ENCODE measurements around the gene PPP1R10. TPM values are rescaled to one million over a fixed set of nuclear protein-coding genes. Genes with fewer than 3 reads are reported as not detected.
A peak's percentile ranks its signal among the peaks of the same experiment; 100 is the strongest.
"Not testable (repeated sequence)": the region's sequence is repeated elsewhere in the genome, so short reads cannot be mapped to it uniquely, and the experiment has no call there.

The PPP1R10 gene
- polyA plus RNA-seq (ENCODE audit: insufficient read length) = 37.0 TPM

- peak; percentile 100 for DNase-seq
Measured at GRCh38 chr6:30616811-30617564, at the start of gene PPP1R10. Gene PPP1R10, minus strand, starts transcription at chr6:30617243. Its CDS starts 7,299 bp downstream, at chr6:30609944.

- DNase-seq = not testable (repeated sequence)
Measured at GRCh38 chr6:30666300-30666699, 49.3 kb upstream of the PPP1R10 start.

DNA sequence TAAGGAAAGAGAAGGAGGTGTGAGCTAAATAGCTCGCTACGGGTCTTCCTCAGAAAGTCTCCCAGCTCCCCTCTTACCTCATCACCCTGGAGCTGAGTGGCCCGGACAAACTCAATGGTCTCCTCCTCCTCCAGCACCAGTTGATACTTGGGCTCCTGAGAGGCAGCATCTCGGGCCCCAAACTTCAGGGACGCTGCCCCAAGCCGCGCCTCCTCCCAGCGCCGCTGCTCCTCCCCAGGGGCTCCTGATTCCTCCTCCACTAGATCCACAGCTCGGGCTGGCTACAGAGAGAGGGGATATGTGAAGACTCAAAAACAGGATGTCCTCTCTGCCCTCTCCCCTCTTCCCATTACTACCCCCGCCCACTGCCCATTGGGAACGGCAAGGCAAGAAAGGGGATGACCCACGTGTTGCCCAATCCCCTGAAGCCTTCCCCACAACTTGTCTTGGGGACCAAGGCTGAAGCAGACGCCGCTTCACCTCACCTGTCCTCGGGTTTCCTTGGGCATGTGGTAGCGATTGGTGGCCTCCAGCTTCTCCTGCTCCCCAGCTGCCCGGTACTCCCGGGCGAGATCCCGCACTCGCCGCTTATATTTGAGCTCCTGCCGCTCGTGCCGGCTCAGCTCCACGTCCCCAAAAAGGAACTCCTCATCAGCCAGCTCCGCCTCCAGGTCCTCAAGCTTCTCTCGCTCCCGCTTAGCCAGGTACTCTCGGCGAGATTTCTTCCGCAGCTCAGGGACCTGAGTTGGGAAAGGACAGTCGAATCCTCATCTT lies 48.1 kb upstream of the PPP1R10 start:
- DNase-seq = no peak

GRCh38 chr6:30657922-30658321 lies 40.9 kb upstream of the PPP1R10 start:
- DNase-seq = not testable (repeated sequence)

GRCh38 chr6:30657454-30657853 lies 40.4 kb upstream of the PPP1R10 start:
- DNase-seq = no peak

- DNase-seq = no peak
Measured at GRCh38 chr6:30656513-30656912, 39.5 kb upstream of the PPP1R10 start.

DNA sequence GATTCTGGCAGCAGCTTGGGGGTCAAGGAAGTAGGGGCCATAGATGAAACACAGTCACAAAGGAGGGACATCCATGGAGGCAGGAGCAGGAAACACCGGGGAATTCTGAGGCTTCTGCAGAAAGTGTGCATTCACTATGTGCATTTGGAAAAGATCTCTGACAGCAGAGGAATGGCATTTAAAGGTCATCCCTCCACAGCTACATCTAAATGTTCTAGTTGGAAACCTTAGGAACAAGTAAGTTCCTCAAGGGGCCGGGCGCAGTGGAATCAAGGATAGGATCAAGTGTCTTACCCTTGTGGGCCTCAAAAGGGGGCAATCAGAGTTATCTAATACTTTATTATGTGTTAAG lies 38.7 kb upstream of the PPP1R10 start:
- no peak for DNase-seq

DNA sequence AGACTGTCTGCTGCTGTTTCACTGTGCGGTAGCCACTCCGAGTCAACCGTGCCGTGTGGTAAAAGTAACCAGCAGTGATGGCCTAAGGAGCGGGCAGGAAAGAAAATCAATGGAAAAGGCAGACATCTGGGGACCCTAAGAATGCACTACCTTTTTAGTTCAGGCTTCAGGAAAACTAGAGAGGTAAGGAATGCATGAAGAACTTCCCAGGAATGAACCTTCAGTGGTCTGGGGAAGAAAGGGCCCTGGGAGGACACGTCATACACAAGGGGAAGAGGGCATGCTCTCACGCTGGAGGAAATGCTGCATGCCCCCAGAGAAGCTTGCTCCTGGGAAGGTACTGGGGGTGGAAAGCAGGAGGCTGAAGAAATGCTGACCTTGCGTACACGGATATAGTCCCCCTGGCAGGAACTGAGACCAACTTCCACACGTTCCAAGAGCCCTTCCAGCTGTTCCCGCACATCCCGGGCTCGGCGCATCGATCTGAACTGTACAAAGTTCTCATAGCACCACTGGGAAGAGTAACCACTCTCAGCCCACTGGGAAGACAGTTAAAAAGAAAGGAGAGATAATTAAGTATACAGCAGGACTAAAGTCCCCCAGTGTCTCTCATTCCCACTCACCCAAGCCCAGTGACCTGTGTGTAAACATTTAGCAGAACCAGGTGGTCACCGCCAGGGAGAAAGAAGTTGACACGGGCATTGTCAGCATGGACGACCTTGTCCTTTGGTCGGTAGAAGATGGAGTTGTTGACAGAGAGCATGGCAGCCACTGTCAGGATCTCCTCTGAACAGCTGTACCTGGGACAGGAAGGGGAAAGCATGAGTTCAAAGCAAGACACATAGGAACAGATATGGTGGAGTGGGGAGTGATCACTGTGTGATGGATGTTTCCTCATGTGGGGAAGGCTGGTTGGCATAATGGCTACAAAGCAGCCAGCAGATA lies 38.0 kb upstream of the PPP1R10 start:
- no peak for DNase-seq

- no peak for DNase-seq
Measured at GRCh38 chr6:30651143-30651542, 34.1 kb upstream of the PPP1R10 start.

DNA sequence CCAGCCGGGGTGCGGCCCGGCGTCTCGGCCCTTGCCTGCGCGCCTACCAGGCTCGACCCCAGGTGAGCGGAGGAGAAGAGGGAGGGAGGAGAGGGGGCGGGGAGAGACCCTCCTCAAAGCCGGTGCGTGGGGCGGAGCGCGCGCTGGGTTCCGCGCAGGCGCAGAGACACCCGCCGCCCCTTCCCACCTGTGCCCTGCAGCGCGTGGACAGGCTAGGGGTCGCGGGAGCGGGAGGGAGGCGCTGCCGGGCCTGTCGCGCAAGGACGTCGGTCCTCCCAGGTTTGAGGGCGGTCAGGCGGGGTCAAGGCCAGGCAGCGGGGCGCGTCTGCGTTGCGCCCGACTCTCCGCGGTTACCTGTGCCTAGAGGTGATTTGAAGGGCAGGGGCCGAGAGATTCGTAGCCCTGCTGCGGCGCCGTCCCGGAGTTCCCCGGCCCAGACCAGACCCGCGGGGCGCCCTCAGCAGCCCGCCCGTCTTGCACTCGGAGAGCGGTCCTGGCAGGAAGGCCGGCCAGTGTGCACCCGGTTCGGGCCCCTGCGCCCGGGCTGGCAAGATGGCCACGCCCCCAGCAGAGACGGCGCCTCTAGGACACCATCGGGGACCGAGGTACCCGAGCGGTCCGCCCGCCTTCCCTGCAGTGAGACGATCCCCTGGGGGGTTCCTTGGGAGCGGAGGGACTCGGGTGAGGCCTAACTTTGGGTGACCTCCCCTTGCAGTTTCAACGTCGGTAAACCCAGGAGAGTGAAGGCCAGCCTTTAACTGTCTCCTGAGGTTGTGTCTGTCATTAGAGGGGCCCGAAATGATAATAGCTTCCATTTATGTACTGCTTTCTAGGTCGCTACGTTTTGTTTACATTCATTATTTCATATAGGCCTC lies 30.4 kb upstream of the PPP1R10 start:
- peak; percentile 64 for DNase-seq

- peak; percentile 92 for DNase-seq
Measured at GRCh38 chr6:30646450-30647241, 29.6 kb upstream of the PPP1R10 start, which contains the start of gene C6orf136. Gene C6orf136, plus strand, starts transcription at chr6:30647133. Its CDS starts 99 bp downstream, at chr6:30647232.

DNA sequence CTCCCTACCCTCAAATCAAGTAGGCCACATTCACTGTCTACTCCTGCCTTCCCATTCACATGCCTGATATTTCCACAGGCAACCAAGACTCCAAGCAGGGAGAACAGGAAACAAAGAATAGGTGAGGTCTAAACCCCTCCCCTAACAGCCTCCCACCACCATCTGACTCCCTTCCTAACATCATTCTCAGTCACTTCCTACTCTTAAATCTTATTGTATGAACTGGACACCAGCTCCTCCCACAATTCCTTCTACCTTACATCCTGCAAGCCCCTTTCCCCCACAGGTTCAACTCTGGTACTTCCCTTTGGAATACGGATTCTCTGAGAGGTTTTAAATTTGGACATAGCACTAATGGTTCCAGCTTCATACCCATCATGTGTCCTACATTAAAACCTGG lies 28.9 kb upstream of the PPP1R10 start:
- DNase-seq = no peak

- no peak for DNase-seq
Measured at GRCh38 chr6:30644769-30645168, 27.7 kb upstream of the PPP1R10 start.

DNA sequence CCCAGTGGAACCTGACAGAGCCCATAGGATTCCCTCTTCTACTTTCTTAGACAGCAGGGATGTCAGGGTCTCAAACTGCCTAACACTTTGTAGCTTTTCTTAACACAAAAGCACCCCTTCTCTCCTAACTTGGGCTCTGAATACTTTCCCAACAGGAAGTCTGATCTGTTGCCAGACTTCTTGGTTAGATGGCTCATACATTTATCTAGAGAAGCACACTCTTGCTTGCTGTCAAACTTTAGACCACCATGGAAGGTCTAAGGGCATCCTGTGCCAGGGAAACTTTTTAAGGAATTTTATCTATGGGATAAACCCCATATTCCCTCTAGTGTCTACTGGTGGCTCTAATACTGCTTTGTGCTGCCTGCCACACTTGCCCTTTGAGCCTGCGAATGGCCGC lies 26.6 kb upstream of the PPP1R10 start:
- no peak for DNase-seq

DNA sequence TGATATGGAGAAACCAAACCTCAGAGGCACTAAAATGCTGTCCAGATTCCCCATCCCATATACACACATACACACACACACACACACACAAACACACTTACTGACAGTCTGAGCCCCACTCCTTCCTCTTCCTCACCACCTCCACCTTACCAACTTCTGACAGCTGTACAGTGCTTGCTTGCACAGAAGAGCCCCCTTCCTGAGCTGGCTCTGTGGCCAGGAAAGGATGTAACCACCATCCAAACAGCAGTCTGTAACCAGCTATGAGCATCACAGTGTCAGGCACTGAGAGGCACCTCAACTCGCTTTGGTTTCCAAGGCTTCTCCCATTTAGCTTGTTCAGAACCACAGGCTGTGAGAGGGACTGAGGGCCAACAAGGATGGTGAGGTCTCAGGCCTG lies 24.0 kb upstream of the PPP1R10 start:
- no peak for DNase-seq

DNA sequence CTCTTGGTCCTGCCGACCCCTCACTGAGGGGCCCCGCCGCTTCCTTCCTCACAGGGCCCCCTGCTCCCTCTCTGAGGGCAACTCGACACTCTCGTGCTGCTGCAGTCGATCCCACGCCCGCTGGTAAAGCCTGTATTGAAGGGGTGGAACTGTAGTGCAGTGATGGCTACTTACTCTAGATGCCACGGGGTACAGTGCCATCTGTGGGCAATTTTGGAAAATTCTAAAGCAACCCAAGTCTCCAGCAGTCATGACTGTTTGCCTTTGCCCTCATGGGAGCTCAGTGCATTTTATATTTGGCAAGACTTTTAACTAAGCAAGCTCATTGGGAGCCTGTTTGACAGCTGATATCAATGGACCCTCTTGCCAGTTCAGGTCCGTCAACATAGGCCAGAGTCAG lies 23.4 kb upstream of the PPP1R10 start:
- no peak for DNase-seq

DNA sequence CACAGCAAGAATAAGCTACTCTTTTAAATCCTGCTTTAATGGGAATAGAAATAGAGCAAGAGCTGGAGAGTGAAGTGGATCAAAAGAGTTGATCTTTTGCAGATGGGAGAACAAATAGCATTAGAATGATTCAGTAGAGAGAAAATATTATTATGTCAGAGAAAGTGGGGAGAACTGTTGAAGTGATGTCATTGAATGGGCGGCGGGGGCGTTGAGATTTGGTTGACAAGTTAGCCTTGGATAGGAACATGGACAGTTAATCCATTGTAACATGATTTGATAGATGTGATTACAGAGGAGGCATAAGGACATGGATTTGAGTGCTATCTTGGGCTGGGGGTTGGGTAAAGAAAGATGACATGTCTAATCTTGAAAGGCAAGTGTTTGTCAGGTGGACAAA lies 18.8 kb upstream of the PPP1R10 start:
- DNase-seq = no peak

- peak; percentile 91 for DNase-seq
Measured at GRCh38 chr6:30626484-30627366, 9.7 kb upstream of the PPP1R10 start, which contains the start of gene ATAT1. Gene ATAT1, plus strand, starts transcription at chr6:30626874.

- DNase-seq = no peak
Measured at GRCh38 chr6:30625511-30625910, 8.5 kb upstream of the PPP1R10 start.

DNA sequence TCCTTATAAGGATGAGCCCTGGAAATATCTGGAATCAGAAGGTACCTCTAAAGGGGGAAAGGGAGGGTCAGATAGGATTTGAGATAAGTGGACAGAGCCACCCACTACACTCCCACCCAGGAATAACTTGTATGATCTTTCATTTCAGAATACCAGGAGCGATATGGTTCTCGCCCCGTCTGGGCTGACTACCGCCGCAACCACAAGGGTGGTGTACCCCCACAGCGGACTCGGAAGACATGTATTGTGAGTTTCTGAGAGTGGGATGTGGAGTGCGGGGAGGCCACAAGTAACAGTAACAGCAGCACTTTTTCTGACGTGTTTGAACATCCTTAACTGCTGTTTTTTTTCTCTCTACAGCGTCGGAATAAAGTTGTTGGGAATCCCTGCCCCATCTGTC lies 2.5 kb upstream of the PPP1R10 start:
- DNase-seq = no peak

Data from hindlimb muscle (tissue), 1 donor.